ENCODE measurements around the gene BCL3.
"Not testable (repeated sequence)": the region's sequence is repeated elsewhere in the genome, so short reads cannot be mapped to it uniquely, and the experiment has no call there.

Gene BCL3, protein sequence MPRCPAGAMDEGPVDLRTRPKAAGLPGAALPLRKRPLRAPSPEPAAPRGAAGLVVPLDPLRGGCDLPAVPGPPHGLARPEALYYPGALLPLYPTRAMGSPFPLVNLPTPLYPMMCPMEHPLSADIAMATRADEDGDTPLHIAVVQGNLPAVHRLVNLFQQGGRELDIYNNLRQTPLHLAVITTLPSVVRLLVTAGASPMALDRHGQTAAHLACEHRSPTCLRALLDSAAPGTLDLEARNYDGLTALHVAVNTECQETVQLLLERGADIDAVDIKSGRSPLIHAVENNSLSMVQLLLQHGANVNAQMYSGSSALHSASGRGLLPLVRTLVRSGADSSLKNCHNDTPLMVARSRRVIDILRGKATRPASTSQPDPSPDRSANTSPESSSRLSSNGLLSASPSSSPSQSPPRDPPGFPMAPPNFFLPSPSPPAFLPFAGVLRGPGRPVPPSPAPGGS

DNA sequence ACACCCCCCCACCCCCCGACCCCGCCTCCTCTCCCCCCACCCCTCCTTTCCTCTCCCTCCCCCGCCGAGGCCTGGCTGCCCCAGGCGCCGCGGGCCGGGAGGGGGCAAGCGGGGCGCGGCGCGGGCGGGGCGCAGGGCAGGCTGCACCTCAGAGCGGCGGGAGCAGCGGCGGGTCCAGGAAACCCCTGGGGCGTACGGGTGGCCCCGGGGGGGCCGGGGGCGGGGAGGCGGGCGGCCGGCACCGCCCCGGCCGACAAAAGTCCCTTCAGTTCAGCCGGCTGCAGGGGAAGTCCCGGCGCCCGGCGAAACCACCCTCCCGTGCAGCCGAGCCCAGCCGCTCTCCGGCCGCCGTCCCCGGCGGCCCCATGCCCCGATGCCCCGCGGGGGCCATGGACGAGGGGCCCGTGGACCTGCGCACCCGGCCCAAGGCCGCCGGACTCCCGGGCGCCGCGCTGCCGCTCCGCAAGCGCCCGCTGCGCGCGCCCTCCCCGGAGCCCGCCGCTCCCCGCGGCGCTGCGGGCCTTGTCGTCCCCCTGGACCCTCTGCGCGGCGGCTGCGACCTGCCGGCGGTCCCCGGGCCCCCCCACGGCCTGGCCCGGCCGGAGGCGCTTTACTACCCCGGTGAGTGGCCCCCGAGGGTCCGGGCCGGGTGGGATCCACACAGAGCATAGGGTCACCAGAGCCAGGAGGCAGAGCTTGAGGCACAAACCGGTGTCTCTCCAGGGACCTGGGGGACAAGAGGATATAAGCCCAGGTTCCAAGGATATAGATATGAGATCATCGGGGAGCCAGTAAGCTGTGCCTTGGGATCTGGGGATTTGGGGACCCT is at the start of gene BCL3:
Gene BCL3, plus strand, starts transcription at position 283 of the 829 bp plus-strand sequence. Its CDS starts 83 bp downstream, at position 366.
- peak in 1 of 3 experiments; percentile 64 for DNase-seq (ENCODE audit: low read depth in 2 of 3, low spot score in 2 of 3)

DNA sequence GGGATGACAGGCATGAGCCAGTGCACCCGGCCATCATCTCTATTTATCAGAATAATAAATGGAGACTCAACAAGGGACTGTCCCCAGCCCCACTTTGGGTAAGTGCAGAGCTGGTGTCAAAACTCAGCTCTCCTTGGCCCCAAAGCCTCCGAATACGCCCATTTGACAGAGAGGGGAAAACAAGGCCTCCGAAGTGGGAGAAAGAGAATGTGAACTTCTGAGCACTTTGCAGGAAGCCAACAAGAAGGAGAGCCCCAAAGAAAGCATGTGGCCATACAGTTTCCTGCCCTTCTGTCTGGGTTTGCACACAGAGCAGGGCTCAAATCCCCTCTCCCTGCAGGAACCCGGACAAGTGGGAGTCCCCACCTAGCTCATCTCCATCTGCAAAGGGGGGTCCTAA is 48.0 kb upstream of the BCL3 start:
- DNase-seq (ENCODE audit: low read depth in 2 of 3, low spot score in 2 of 3): no peak

DNA sequence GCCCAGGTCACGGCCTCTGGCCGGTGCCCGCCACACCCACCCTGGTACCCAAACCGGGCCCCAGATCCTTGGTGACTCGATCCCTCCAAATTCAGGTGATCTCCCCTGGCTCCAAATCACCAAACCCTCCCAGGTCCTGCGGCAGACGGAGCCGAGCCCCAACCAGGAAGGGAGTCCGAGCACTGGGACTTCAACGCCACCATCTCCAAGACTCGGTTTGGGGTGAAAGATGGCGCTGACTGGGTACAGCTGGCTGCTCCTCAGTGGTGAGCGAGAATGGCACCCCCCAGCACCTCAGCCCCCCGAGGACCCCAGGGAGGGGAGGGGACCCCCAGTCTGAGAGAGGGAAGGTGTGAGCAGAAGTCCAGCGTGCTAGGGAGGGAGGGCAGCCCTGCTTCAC is 47.3 kb upstream of the BCL3 start:
- DNase-seq (ENCODE audit: low read depth in 2 of 3, low spot score in 2 of 3): no peak

DNA sequence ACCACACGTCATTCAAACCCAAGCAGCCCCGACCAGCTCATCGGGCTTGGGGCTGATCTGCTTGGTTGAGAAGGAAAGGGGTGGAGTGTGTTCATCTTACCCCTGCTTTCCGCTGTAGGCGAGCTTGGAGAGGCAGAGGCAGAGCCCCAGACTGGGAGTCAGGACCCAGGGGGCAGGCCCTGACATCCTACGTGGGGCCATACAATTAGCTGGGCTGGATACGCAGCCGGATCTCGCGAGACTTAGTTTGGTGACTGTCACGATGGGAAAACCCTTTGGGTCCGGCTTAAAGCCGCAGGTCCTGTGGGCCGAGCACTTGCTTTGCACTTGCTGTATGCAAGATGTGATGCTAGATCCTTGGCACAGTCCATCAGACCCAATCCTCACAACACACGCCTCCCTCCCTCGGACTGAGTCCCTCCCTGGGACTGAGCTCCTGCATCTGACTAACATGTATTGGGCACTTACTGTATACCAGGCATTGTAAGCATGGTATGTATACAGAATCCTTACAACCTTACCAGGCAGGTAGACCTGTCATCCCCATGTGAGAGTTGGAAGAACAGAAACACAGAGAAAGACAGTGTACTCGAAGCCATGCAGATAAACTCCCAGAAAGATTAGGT is 45.8 kb upstream of the BCL3 start:
- DNase-seq (ENCODE audit: low read depth in 2 of 3, low spot score in 2 of 3): no peak

DNA sequence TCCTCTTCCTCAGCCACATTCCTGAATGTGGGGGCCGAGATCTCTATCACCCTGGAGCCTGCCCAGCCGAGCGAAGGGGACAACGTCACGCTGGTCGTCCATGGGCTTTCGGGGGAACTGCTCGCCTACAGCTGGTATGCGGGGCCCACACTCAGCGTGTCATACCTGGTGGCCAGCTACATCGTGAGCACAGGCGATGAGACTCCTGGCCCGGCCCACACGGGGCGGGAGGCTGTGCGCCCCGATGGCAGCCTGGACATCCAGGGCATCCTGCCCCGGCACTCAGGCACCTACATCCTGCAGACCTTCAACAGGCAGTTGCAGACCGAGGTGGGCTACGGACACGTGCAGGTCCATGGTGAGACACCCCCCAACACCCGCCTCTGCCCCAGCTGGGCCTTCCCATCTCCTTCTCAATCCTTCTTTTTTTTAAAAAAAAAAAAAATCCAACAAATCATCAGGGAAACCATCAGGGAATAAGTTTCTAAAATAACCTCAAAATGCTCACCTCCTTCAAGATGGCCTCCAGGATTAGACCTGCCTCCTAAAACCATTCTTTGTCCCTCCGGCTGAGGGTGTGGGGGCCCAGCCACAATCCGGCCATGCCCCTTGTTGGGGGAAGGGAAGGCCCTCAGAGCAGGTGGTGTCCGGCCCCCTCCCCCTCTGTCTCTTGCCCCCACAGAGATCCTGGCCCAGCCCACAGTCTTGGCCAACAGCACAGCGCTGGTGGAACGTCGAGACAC is 45.0 kb upstream of the BCL3 start:
- no peak for DNase-seq (ENCODE audit: low read depth in 2 of 3, low spot score in 2 of 3)

DNA sequence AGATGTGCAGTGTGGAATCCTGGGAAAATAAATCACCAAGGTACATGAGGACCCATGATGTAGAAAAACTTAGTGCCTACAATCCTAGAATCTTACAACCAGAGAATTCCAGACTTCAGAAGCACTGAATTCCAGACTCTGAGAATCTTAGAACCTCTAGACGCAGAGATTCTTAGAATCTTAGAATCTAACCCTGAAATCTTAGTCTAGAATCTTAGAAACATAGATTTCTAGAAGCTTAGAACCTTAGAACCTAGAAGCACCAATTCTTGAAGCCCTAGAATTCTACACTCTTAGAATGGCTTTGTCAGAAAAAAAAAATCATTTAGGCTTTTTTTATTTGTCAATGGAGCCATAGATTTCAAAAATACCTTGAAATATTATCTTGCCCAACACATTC is 43.5 kb upstream of the BCL3 start:
- no peak for DNase-seq (ENCODE audit: low read depth in 2 of 3, low spot score in 2 of 3)

DNA sequence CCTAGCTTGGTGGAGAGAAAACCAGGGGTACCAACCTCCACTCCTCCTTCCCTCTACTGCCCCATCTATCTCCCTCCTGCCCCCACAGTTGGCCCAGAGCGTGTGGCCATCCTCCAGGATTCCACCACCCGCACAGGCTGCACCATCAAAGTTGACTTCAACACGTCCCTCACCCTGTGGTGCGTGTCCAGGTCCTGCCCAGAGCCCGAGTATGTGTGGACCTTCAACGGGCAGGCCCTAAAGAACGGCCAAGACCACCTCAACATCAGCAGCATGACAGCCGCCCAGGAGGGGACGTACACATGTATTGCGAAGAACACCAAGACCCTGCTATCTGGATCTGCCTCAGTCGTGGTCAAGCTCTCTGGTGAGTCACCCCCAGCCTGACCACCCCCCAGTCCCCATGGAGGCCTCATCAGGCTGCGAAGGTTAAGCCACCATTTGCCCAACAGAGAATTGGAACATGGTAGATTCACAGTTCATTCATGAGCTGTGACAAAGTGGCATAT is 43.0 kb upstream of the BCL3 start:
- no peak for DNase-seq (ENCODE audit: low read depth in 2 of 3, low spot score in 2 of 3)

DNA sequence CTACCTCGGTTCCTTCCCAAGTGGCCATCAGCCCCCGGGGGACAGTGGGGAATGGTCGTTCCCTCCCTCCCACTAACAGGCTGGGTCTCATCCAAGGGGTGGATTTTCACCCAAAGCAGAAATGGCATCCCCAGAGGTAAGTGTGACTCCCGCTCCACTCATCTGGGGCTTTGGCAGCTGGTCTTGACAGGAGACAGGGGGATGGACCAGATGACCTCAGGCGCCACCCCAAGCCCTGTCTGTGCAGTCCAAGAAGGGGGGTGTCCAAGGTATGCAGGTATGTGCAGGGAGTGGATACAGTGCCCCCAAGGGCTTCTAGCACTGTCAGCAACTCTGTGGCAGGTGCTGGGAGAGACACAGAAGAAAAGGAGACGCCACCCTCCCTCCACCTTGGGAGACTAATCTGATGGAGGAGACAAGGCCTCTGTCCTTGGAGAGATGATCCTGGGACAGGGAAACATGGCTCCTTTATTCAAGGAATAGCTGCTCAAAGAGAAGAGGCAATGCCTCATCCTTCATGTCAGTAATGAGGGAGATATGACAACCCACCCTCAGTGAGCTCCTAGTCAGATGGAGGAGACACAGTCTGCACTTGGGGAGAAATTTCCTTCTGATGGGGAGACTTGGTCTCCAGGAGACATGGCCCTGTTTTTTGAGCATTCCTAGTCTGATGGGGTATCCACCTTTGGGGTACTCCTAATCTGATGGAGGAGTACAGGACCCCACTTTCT is 41.8 kb upstream of the BCL3 start:
- DNase-seq (ENCODE audit: low read depth in 2 of 3, low spot score in 2 of 3): no peak

DNA sequence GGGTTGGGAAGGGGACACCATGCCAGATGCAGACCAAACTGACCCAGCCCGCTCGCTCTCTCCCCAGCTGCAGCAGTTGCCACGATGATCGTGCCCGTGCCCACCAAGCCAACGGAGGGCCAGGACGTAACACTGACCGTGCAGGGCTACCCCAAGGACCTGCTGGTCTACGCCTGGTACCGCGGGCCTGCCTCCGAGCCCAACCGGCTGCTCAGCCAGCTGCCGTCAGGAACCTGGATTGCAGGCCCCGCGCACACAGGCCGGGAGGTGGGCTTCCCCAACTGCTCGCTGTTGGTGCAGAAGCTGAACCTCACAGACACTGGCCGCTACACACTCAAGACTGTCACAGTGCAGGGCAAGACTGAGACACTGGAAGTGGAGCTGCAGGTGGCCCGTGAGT is 40.7 kb upstream of the BCL3 start:
- DNase-seq (ENCODE audit: low read depth in 2 of 3, low spot score in 2 of 3): no peak

DNA sequence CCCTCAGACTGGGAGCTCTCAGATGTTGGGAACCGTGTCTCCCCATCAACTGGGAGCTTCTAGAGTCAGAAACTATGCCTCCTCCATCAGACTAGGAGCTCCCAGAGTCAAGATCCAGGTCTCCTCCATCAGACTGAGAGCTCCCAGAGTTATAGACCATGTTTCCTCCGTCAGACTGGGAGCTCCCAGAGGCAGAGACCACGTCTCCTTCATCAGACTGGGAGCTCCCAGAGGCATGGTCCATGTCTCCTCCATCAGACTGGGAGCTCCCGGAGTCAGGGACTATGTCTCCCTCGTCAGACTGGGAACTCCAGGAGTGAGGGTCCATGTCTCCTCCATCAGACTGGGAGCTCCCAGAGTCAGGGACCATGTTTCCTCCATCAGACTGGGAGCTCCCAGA is 39.6 kb upstream of the BCL3 start:
- no peak for DNase-seq (ENCODE audit: low read depth in 2 of 3, low spot score in 2 of 3)

DNA sequence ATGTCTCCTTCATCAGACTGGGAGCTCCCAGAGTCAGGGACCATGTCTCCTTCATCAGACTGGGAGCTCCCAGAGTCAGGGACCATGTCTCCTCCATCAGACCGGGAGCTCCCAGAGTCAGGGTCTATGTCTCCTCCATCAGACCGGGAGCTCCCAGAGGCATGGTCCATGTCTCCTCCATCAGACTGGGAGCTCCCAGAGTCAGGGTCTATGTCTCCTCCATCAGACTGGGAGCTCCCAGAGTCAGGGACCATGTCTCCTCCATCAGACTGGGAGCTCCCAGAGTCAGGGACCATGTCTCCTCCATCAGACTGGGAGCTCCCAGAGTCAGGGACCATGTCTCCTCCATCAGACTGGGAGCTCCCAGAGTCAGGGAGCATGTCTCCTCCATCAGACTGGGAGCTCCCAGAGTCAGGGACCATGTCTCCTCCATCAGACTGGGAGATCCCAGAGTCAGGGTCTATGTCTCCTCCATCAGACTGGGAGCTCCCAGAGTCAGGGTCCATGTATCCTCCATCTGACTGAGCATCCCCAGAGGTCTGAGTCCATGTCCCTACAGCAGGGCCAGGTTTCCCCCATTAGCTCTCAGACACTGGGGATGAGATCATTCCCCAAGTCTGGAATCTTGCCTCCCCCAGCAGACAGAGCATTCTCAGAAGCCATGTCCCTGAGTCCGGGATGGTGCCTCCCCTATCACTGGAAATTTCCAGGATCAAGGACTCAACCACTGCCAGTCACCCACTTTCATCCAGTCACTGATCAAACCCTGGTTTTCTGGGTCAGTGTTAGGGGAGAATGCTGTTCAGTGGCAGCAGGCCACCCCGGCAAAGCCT is 38.9 kb upstream of the BCL3 start:
- DNase-seq (ENCODE audit: low read depth in 2 of 3, low spot score in 2 of 3): not testable (repeated sequence)

DNA sequence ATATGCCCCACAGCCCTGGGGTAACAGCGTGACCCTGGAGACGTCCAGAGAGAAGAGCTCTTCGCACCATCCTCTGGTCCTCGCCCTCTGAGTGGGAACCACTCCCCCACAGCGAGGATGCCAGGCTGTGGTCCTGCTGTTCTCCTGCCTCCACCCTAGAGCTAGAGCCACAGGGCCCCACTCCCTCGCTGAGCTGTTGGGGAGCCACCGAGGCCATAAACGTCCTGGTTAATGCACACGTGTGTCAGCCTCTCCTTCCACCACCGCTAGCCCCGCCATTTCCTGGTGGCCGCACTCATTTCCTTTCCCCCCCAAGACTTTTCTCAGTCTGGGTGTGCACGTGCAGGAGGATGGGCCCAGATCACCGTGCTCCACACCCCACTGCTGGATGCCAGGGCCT is 38.0 kb upstream of the BCL3 start:
- DNase-seq (ENCODE audit: low read depth in 2 of 3, low spot score in 2 of 3): no peak

DNA sequence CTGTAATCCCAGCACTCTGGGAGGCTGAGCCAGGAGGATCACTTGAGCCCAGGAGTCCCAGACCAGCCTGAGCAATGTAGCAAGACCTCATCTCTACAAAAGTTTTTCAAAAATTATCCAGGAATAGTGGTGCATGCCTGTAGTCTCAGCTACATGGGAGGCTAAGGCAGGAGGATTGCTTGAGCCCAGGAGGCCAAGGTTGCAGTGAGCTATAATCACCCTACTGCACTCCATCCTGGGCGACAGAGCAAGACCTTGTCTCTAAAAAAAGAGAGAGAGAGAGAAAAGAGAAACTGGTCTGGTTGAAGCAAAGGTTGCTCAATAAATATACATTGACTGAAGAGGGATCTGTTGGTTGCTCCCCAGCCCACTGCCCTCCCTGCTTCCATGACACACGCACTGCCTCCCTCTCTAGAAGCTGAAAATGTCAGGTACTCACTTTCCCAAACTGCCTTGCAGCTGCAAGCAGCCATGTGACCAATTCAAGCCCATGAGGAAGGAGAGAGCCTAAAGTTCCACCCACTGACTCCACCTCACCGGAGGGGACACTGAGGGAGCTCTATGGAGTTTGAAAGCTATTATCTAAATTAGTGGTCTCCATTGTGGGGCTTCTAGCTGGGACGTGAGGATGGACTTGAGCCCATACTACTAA is 35.5 kb upstream of the BCL3 start:
- no peak for DNase-seq (ENCODE audit: low read depth in 2 of 3, low spot score in 2 of 3)

DNA sequence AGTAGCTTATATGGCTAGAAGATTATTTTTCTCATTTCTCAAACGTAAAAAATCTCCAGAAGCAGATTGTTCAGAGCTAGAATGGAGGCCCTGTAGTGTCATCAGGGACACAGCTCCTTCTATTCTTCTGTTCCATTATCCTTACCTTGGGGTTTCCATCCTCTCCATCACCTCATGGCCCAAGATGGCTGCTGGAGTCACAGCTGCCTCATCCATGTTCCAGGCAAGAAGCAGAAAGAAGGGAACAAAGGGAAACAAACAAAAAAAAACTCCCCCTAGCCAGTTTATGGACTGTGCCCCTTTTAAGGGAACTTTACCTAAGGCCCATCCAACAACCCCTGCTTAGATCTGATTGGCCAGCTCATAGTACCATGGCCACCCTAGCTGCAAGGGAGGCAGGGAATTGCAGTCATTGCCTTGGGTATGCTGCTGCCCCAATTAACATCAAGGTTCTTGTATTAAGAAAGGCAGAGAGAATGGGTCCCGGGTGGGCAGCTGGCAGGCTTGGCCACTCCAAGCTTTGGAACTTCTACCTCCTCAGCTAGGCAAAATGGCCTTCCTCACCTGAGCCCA is 33.8 kb upstream of the BCL3 start:
- DNase-seq (ENCODE audit: low read depth in 2 of 3, low spot score in 2 of 3): no peak

DNA sequence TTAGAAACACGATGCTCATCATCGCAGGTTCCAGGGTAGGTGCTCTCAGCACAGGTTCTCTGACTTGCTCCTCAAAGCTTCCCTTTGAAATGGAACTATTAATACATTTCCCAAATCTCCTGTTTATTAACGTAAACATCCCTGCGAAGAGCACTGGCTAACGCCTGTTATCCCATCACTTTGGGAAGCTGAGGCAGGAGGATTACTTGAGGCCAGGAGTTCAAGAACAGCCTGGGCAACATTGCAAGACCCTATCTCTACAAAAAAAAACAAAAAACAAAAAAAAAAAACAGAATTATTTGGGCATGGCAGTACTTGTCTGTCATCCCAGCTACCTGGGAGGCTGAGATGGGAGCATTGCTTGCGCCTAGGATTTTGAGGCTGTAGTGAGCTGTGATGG is 30.9 kb upstream of the BCL3 start:
- DNase-seq (ENCODE audit: low read depth in 2 of 3, low spot score in 2 of 3): no peak

DNA sequence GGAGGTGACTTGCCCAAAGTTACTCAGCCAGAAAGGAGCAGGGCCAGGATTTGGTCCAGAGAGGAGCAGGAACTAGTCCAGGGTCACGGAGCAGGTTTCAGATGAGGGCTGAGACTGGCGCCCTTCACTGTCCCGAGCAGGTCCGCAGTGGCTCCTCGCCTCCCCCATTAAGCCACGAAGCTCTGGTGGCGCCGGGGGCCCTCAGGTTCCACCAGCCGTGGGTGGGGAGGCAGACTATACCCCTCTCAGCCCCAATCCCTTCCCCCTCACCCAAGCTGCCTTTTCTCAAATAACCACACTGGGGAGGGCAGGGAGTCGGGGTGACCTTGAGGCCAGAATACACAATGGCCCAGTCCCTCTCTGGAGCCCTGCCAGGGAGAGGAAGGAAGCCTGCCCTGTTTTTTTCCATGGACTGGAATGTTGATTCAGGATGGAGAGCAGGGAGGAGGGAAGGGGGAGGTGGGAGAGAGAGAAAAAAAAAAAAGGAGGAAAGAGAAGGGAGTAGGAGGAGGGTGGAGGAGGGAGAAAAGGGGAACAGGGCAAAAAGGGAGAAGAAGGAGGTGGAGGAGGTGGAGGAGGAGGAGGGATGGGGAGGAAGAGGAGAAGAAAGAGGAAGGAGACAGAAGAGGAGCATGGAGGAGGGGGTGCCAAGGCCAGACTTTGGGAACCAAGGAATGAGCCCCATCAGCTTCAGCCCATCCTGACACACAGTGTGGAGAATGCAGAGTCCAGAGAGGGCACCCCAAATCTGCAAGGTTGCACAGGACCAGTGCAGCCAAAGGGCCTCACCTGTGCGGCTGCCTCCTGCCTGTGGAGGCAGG is 29.9 kb upstream of the BCL3 start:
- DNase-seq (ENCODE audit: low read depth in 2 of 3, low spot score in 2 of 3): no peak

DNA sequence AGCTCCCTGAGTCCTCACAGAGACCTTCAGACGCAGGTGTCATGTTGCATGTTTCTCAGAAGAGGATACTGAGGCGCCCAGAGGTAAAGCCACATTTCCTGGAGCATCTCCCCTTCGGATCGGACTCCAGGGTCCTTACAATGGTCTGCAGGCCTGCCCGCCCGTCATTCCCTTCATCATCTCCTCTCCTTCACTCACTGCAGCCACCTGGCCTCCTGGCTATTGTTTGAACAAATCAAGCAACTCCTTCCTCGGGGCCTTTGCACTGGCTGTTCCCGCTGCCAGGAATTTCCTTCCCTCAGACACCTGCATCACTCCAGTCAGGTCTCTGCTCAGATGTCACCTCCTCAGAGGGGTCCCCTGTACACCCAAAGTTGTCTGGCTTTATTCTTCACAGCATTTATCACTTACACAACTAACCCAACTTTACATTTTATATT is 29.2 kb upstream of the BCL3 start:
- no peak for DNase-seq (ENCODE audit: low read depth in 2 of 3, low spot score in 2 of 3)

DNA sequence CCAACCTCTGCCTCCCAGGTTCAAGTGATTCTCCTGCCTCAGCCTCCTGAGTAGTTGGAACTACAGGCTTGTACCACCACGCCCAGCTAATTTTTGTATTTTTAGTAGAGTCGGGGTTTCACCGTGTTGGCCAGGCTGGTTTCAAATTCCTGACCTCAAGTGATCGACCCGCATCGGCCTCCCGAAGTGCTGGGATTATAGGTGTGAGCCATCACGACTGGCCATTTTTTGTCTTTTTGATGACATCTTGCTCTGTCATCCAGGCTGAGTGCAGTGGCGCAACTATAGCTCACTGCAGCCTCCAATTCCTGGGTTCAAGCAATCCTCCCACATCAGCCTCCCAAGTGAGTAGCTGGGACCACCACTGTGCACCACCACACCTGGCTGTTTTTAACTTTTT is 28.1 kb upstream of the BCL3 start:
- DNase-seq (ENCODE audit: low read depth in 2 of 3, low spot score in 2 of 3): not testable (repeated sequence)

Measured in activated CD8-positive, alpha-beta memory T cell treated with anti-CD3 and anti-CD28 coated beads for 48 hours (primary cell).